Kidney epithelial cell (primary cell): ENCODE measurements around the gene SFT2D3. TPM values are rescaled to one million over a fixed set of nuclear protein-coding genes. Genes with fewer than 3 reads are reported as not detected.

Experiments used
- DNase-seq: peaks from one replicate; pipeline ENCODE4 v3.0.0-alpha.2; 2010; ENCODE audit warnings: low read depth
- H3K27me3 ChIP-seq: 2 replicates; pipeline ENCODE4 v1.6.0; 2011; ENCODE audit warnings: low read length; ENCODE audit not compliant: control insufficient read depth, insufficient read depth
- H3K36me3 ChIP-seq: 2 replicates; pipeline ENCODE4 v1.5.1; 2011; ENCODE audit warnings: low read length; ENCODE audit not compliant: control insufficient read depth, insufficient read depth
- H3K4me3 ChIP-seq: 2 replicates; pipeline ENCODE4 v1.5.1; 2011; ENCODE audit warnings: low read depth, mild to moderate bottlenecking, control low read depth, low read length
- total RNA-seq: library from RNA; depleted of rRNA; stranded (reverse); fragments of >200 nt; gene quantifications from 2 replicates; pipeline ENCODE4 v1.2.3, GENCODE V29; 2015
- TF ChIP-seq, protein P1 (sequence below): IDR thresholded peaks from 2 replicates; pipeline ENCODE4 v1.5.1; 2011; ENCODE audit warnings: mild to moderate bottlenecking, moderate library complexity, low read length, control low read depth, inconsistent platforms; ENCODE audit not compliant: insufficient read depth, poor library complexity, severe bottlenecking

Gene SFT2D3
- total RNA-seq, 1 donor from 2014 or later, result 8.7 TPM

DNA sequence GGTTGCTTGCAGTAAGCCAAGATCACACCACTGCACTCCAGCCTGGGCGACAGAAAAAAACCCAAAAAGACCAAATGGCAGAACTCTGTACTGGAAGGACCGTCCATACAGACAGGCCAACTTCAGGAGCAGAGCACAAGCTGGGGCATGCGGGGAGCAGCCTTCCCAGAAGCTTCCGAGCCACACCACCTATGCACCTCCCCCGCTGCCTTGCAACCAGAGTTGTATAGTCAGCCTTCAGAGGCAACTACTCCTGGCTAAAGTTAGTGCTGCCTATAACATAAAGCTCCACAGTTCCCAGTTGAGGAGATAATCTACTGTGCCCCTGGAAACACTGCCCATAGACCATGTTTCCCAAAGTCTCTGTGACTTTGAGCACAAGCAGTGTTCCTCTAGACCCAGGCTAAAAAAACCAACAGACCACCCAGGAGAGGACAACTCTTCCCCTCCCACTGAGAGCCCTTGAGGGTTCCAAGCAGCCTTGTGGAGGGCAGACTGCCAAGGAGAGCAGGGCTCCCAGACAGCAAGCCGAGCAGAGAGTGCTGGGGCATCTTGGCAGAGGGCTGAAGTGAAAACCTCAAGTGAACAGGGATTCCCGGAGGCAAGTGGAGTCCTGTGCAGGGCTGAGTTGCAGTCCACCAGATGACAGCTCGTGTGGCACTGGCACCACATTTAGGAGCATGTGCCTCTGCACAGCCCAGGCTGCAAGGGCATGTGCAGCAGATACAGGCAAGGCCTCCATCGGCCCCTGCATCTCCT is 6.8 kb downstream of the SFT2D3 start:
- DNase-seq, result no peak
- no peak overlapping the region for H3K4me3 ChIP-seq
- H3K27me3 ChIP-seq, result no peaks in the 10 kb centered on the region
- H3K36me3 ChIP-seq, result peaks cover 2% of the 10 kb centered on the region
- TF ChIP-seq, protein P1, sequence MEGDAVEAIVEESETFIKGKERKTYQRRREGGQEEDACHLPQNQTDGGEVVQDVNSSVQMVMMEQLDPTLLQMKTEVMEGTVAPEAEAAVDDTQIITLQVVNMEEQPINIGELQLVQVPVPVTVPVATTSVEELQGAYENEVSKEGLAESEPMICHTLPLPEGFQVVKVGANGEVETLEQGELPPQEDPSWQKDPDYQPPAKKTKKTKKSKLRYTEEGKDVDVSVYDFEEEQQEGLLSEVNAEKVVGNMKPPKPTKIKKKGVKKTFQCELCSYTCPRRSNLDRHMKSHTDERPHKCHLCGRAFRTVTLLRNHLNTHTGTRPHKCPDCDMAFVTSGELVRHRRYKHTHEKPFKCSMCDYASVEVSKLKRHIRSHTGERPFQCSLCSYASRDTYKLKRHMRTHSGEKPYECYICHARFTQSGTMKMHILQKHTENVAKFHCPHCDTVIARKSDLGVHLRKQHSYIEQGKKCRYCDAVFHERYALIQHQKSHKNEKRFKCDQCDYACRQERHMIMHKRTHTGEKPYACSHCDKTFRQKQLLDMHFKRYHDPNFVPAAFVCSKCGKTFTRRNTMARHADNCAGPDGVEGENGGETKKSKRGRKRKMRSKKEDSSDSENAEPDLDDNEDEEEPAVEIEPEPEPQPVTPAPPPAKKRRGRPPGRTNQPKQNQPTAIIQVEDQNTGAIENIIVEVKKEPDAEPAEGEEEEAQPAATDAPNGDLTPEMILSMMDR, result no peak

DNA sequence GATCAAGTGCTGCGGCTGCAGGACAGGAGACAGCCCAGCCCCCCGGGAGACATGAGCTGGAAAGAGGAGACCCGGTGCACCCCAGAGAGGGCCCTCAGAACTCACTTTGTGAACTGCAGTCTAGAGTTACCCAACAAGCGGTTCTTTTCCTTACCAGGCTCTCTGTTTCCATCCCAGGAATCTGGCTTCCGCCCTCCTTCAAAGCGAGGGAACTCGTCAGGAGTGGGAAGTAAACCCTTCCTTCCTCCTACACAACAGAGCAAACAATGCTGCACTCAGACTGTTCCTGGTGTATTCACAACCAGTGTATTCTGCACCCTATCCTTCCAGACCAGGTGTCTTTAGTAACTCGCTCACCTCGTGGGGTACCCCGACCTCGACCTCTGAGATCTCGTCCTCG is 8.0 kb downstream of the SFT2D3 start:
- TF ChIP-seq, protein P1, result no peak
- peaks cover 2% of the 10 kb centered on the region for H3K36me3 ChIP-seq
- H3K27me3 ChIP-seq, result no peaks in the 10 kb centered on the region
- DNase-seq, result no peak
- H3K4me3 ChIP-seq, result no peak overlapping the region

DNA sequence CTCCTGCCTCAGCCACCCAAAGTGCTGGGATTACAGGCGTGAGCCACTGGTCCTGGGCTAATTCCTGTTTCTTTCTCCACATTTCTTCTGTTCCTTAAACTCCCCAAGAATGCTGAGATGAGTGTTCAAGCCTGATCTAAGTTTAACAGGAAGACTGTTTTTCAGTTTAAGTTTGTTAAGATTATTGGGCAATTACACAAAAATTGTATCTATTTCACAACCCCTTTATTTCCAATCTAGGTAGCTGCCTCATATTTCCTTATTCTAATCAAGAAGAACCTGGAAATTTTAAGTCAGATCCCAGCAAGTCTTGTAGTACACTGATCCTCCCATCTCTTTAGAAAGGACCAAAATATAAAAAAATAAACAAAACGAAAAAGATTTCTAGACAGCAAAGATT is 11.7 kb downstream of the SFT2D3 start:
- H3K36me3 ChIP-seq, result peaks cover 2% of the 10 kb centered on the region
- no peak overlapping the region for H3K4me3 ChIP-seq
- TF ChIP-seq, protein P1, result no peak
- no peaks in the 10 kb centered on the region for H3K27me3 ChIP-seq
- no peak for DNase-seq

DNA sequence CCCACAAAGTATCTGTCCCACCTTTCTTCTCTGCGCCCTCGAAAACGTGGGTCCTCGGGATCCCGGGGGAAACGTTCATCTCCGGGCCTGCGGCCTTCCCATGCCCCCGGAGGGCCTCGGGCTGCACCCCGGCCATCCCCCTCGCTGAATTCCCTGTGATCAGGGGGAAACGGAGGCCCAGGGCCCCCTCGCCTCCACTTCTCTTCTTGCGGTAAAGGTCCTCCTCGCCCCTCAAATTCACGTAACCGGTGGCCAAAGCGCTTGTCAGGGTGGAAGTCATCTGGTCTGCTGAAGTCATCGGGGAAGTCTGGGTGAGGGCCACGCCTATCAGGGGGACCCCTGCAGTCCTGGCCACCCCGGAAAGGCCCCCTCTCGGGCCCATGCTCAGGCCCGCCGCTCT is 12.3 kb downstream of the SFT2D3 start:
- Histone ChIP-seq H3K4me3 (no peak overlapping the region), H3K36me3 (peaks cover 2% of the 10 kb centered on the region), H3K27me3 (no peaks in the 10 kb centered on the region)
- no peak for DNase-seq
- TF ChIP-seq, protein P1, result no peak

DNA sequence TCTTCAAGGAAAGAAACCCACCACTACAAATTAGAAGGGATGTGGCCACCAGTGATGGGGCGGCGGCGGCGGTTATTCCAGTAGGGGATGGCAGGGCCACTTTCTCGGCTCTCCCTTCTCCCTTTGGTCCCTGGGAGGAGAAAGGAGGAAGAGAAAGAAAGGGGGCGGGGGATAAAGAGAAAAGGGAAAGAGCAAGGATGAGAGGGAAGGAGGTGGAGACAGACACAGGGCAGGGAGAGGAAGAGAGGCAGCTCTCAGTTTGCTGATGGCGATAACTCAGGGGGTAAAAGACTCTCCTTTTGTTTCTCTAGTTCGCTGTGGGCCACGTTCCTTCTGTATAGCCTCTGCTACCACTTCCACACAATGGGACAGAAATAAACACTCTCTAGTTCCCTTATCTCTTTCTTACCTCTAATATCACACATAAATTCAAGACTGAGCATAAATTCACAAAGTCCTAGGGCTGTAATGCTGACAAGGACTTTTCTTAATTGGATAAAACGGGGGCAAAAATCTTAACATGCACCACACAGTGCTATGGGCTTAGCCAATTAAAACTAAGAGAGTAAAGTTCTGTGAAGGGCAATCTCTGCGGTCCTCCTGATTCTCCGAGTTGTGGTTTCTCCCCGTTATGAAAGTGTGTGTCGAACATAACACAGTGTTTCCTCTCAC is 14.6 kb downstream of the SFT2D3 start:
- TF ChIP-seq, protein P1, result no peak
- no peak for DNase-seq
- Histone ChIP-seq H3K36me3 (no peaks in the 10 kb centered on the region), H3K4me3 (no peak overlapping the region), H3K27me3 (no peaks in the 10 kb centered on the region)
